Measurements from ENCODE around the gene FUZ.
A peak's percentile ranks its signal among the peaks of the same experiment; 100 is the strongest.

FUZ gene

GRCh38 chr19:49847731-49848696, 34.9 kb upstream of the FUZ start:
- peak; percentile 81 for DNase-seq (ENCODE audit: low read depth)
- no peak for TF ChIP-seq CTCF (IDR thresholded peaks at IDR 0.05; ENCODE audit: low read depth, low read length, missing control alignments)
- in situ Hi-C loops (cut with HindIII; ENCODE audit: low sequenced_read_pairs), result no loop called here
- H3K4me3 ChIP-seq (ENCODE audit: low read depth, low read length), result no peak overlapping the region

DNA sequence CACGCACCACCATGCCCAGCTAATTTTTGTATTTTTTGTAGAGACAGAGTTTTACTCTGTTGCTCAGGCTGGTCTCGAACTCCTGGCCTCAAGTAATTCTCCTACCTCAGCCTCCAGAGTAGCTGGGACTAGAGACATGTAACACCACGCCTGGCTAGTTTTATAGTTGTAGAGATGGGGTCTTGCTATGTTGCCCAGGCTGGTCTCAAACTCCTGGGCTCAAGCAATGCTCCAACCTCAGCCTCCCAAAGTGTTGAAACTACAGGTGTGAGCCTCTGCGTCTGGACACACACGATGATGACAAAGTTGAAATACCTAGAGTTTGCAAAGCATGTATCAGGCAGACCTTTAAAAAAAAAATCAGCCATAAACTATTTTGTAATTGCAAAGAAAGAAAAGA, 33.3 kb upstream of the FUZ start:
- no peak for TF ChIP-seq CTCF (IDR thresholded peaks at IDR 0.05; ENCODE audit: low read depth, low read length, missing control alignments)
- DNase-seq (ENCODE audit: low read depth), result no peak
- in situ Hi-C loops (cut with HindIII; ENCODE audit: low sequenced_read_pairs), result no loop called here
- H3K4me3 ChIP-seq (ENCODE audit: low read depth, low read length), result no peak overlapping the region

- TF ChIP-seq CTCF (IDR thresholded peaks at IDR 0.05; ENCODE audit: low read depth, low read length, missing control alignments), result no peak
Measured at GRCh38 chr19:49845414-49845813, 32.3 kb upstream of the FUZ start.

GRCh38 chr19:49844138-49845095, 31.3 kb upstream of the FUZ start:
- no peak for TF ChIP-seq CTCF (IDR thresholded peaks at IDR 0.05; ENCODE audit: low read depth, low read length, missing control alignments)
- in situ Hi-C loops (cut with HindIII; ENCODE audit: low sequenced_read_pairs), result no loop called here
- no peak overlapping the region for H3K4me3 ChIP-seq (ENCODE audit: low read depth, low read length)
- DNase-seq (ENCODE audit: low read depth), result peak; percentile 56

More at GRCh38 chr19:49845414-49845813, 32.3 kb upstream of the FUZ start:
- no peak for DNase-seq (ENCODE audit: low read depth)
- in situ Hi-C loops (cut with HindIII; ENCODE audit: low sequenced_read_pairs), result no loop called here
- H3K4me3 ChIP-seq (ENCODE audit: low read depth, low read length), result no peak overlapping the region

DNA sequence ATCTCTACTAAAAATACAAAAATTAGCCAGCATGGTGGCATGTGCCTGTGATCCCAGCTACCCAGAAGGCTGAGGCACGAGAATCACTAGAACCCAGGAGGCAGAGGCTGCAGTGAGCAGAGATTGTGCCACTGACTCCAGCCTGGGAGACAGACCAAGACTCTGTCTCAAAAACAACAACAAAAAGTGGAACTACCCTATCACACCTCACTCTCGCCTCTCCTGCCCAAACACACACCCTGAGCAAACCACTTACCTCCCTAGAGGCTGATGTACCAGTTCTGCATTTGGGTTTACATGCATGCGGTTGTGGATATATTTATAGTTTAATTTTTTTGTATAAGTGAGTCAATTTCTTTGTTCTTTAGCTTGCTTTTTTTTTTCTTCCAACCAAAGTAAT, 30.2 kb upstream of the FUZ start:
- H3K4me3 ChIP-seq (ENCODE audit: low read depth, low read length), result no peak overlapping the region
- in situ Hi-C loops (cut with HindIII; ENCODE audit: low sequenced_read_pairs), result no loop called here
- no peak for DNase-seq (ENCODE audit: low read depth)
- TF ChIP-seq CTCF (IDR thresholded peaks at IDR 0.05; ENCODE audit: low read depth, low read length, missing control alignments), result no peak

GRCh38 chr19:49840736-49841249, 27.7 kb upstream of the FUZ start:
- TF ChIP-seq CTCF (IDR thresholded peaks at IDR 0.05; ENCODE audit: low read depth, low read length, missing control alignments), result no peak
- DNase-seq (ENCODE audit: low read depth), result no peak
- in situ Hi-C loops (cut with HindIII; ENCODE audit: low sequenced_read_pairs), result no loop called here
- no peak overlapping the region for H3K4me3 ChIP-seq (ENCODE audit: low read depth, low read length)

All from astrocyte of the cerebellum (primary cell).